Measurements from ENCODE around the gene DENND4B.

The DENND4B gene

DNA sequence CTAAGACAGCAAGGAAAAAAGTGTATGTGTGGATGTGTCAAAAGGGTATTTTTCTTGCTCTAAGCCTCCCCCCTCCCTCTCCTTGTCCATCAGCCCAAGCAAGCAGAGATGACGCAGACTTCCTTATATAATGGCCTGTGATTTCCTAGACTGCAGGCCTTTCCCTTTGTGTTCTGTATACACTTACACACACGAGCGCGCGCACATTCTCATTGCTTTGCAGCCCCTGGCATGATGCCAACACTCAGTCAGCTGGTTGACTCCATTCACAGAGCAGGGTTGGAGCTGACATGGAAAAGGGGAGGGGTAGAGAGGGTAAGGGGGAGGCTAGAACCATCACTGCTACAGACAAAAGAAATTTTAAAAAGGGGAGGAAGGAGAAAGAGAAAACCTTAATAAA is 65.6 kb downstream of the DENND4B start:
- DNase-seq = peak; percentile 100

DNA sequence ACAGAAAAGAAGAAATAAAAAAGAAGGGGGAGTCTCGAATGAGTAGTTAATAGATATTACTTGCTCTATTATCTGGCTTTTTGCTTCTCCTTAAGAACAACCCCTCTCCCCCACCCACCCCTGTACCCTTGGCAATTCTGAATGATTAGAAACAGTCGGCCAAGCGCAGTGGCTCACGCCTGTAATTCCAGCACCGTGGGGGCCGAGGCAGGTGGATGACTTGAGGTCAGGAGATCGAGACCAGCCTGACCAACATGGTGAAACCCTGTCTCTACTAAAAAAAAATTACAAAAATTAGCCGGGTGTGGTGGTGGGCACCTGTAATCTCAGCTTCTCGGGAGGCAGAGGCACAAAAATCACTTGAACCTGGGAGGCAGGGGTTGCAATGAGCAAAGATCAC is 66.5 kb downstream of the DENND4B start:
- DNase-seq = no peak

Data from COR-L47 (cell line).